HEK293 (cell line): Measurements from ENCODE around the gene EPOP.

ENCODE experiments used
- BCL11B ChIP-seq: fragments of 450-650 bp; formaldehyde crosslinking; IDR thresholded peaks from 2 replicates; pipeline ENCODE4 v1.5.1; 2016; ENCODE audit warnings: low read depth, missing biosample characterization, missing genetic modification characterization
- EGR2 ChIP-seq: fragments of 450-650 bp; formaldehyde crosslinking; IDR thresholded peaks from 2 replicates; pipeline ENCODE4 v1.5.1; 2016; ENCODE audit warnings: low read depth, missing biosample characterization, missing genetic modification characterization
- ELK4 ChIP-seq: IDR thresholded peaks from 2 replicates; pipeline ENCODE4 v1.6.1; 2011; ENCODE audit warnings: mild to moderate bottlenecking, low read depth, low read length, borderline replicate concordance
- GLIS1 ChIP-seq: fragments of 450-650 bp; formaldehyde crosslinking; IDR thresholded peaks from 2 replicates; pipeline ENCODE4 v1.5.1; 2016; ENCODE audit warnings: missing biosample characterization, missing genetic modification characterization
- HOXC10 ChIP-seq: sonication (generic); formaldehyde crosslinking; IDR thresholded peaks from 2 replicates; pipeline ENCODE4 v1.8.1; 2023; ENCODE audit warnings: mild to moderate bottlenecking, missing genetic modification reagents
- OVOL3 ChIP-seq: fragments of 450-650 bp; formaldehyde crosslinking; IDR thresholded peaks from 2 replicates; pipeline ENCODE4 v1.5.1; 2016; ENCODE audit warnings: missing biosample characterization, missing genetic modification characterization
- SP2 ChIP-seq: fragments of 450-650 bp; formaldehyde crosslinking; IDR thresholded peaks from 2 replicates; pipeline ENCODE4 v1.5.1; 2016; ENCODE audit warnings: missing biosample characterization, missing genetic modification characterization
- SP3 ChIP-seq: fragments of 450-650 bp; formaldehyde crosslinking; IDR thresholded peaks from 2 replicates; pipeline ENCODE4 v1.5.1; 2016; ENCODE audit warnings: missing biosample characterization, missing genetic modification characterization
- ZBTB11 ChIP-seq: fragments of 450-650 bp; formaldehyde crosslinking; conservative IDR thresholded peaks from 2 replicates; pipeline ENCODE4 v1.5.1; 2016; ENCODE audit warnings: low read depth, missing biosample characterization, missing genetic modification characterization
- ZBTB21 ChIP-seq: fragments of 450-650 bp; formaldehyde crosslinking; IDR thresholded peaks from 2 replicates; pipeline ENCODE4 v1.5.1; 2017; ENCODE audit warnings: missing biosample characterization, missing genetic modification characterization
- ZNF132 ChIP-seq: fragments of 450-650 bp; formaldehyde crosslinking; IDR thresholded peaks from 2 replicates; pipeline ENCODE4 v1.5.1; 2017; ENCODE audit warnings: missing biosample characterization, missing genetic modification characterization, borderline replicate concordance
- ZNF157 ChIP-seq: fragments of 450-650 bp; formaldehyde crosslinking; IDR thresholded peaks from 2 replicates; pipeline ENCODE4 v1.5.1; 2016; ENCODE audit warnings: missing biosample characterization, missing genetic modification characterization
- ZNF221 ChIP-seq: fragments of 450-650 bp; formaldehyde crosslinking; IDR thresholded peaks from 2 replicates; pipeline ENCODE4 v1.5.1; 2017; ENCODE audit warnings: missing biosample characterization, missing genetic modification characterization, borderline replicate concordance
- ZNF266 ChIP-seq: fragments of 450-650 bp; formaldehyde crosslinking; IDR thresholded peaks from 2 replicates; pipeline ENCODE4 v1.5.1; 2016; ENCODE audit warnings: missing biosample characterization, missing genetic modification characterization, low read depth
- ZNF280D ChIP-seq: fragments of 450-650 bp; formaldehyde crosslinking; IDR thresholded peaks from 2 replicates; pipeline ENCODE4 v1.5.1; 2016; ENCODE audit warnings: missing biosample characterization, missing genetic modification characterization
- ZNF335 ChIP-seq: fragments of 450-650 bp; formaldehyde crosslinking; conservative IDR thresholded peaks from 2 replicates; pipeline ENCODE4 v1.5.1; 2016; ENCODE audit warnings: missing biosample characterization, missing genetic modification characterization
- ZNF521 ChIP-seq: fragments of 450-650 bp; formaldehyde crosslinking; IDR thresholded peaks from 2 replicates; pipeline ENCODE4 v1.5.1; 2017; ENCODE audit warnings: missing biosample characterization, mild to moderate bottlenecking, missing genetic modification characterization
- ZNF555 ChIP-seq: fragments of 450-650 bp; formaldehyde crosslinking; conservative IDR thresholded peaks from 2 replicates; pipeline ENCODE4 v1.5.1; 2017; ENCODE audit warnings: missing biosample characterization, mild to moderate bottlenecking, missing genetic modification characterization, inconsistent platforms
- ZNF629 ChIP-seq: fragments of 450-650 bp; formaldehyde crosslinking; IDR thresholded peaks from 2 replicates; pipeline ENCODE4 v1.5.1; 2017; ENCODE audit warnings: missing biosample characterization, missing genetic modification characterization
- ZNF837 ChIP-seq: fragments of 450-650 bp; formaldehyde crosslinking; IDR thresholded peaks from 2 replicates; pipeline ENCODE4 v1.5.1; 2016; ENCODE audit warnings: missing biosample characterization, missing genetic modification characterization
- ZNF843 ChIP-seq: fragments of 450-650 bp; formaldehyde crosslinking; IDR thresholded peaks from 2 replicates; pipeline ENCODE4 v1.5.1; 2016; ENCODE audit warnings: missing biosample characterization, missing genetic modification characterization
- ZSCAN23 ChIP-seq: fragments of 450-650 bp; formaldehyde crosslinking; IDR thresholded peaks from 2 replicates; pipeline ENCODE4 v1.5.1; 2016; ENCODE audit warnings: missing biosample characterization, missing genetic modification characterization
- TF ChIP-seq, protein P1 (sequence below): fragments of 450-650 bp; formaldehyde crosslinking; IDR thresholded peaks from 2 replicates; pipeline ENCODE4 v1.5.1; 2016; ENCODE audit warnings: missing biosample characterization, missing genetic modification characterization
- TF ChIP-seq, protein P2 (sequence below): fragments of 450-650 bp; formaldehyde crosslinking; IDR thresholded peaks from 2 replicates; pipeline ENCODE4 v1.5.1; 2016; ENCODE audit warnings: missing biosample characterization, missing genetic modification characterization, borderline replicate concordance

The EPOP gene

GRCh38 chr17:38674014-38674748 lies 576 bp downstream of the EPOP start (continued):
- no peak for TF ChIP-seq ZBTB11 (tag by site-specific recombination)
- no peak for TF ChIP-seq ZSCAN23 (tag by site-specific recombination)
- TF ChIP-seq ZNF266, result no peak
- TF ChIP-seq GLIS1 (tag by site-specific recombination), result no peak
- no peak for TF ChIP-seq ZNF221 (tag by site-specific recombination)
- peak; percentile 69 for TF ChIP-seq ZNF335 (tag by site-specific recombination)
- no peak for TF ChIP-seq ZNF837 (tag by site-specific recombination)
- no peak for TF ChIP-seq OVOL3 (tag by site-specific recombination)
- TF ChIP-seq HOXC10 (CRISPR knock-in tag), result peak; percentile 56; the same call in 1 of the 2 replicates
- no peak for TF ChIP-seq BCL11B (tag by site-specific recombination)
- no peak for TF ChIP-seq ZNF629 (tag by site-specific recombination)
- no peak for TF ChIP-seq ELK4
- TF ChIP-seq, protein P1, sequence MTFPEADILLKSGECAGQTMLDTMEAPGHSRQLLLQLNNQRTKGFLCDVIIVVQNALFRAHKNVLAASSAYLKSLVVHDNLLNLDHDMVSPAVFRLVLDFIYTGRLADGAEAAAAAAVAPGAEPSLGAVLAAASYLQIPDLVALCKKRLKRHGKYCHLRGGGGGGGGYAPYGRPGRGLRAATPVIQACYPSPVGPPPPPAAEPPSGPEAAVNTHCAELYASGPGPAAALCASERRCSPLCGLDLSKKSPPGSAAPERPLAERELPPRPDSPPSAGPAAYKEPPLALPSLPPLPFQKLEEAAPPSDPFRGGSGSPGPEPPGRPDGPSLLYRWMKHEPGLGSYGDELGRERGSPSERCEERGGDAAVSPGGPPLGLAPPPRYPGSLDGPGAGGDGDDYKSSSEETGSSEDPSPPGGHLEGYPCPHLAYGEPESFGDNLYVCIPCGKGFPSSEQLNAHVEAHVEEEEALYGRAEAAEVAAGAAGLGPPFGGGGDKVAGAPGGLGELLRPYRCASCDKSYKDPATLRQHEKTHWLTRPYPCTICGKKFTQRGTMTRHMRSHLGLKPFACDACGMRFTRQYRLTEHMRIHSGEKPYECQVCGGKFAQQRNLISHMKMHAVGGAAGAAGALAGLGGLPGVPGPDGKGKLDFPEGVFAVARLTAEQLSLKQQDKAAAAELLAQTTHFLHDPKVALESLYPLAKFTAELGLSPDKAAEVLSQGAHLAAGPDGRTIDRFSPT (tag by site-specific recombination), result peak; percentile 59
- TF ChIP-seq ZNF843, result no peak
- TF ChIP-seq ZNF157, result no peak
- TF ChIP-seq SP2 (tag by site-specific recombination), result no peak; the same call in 1 of the 2 replicates
- TF ChIP-seq SP3 (tag by site-specific recombination), result no peak
- TF ChIP-seq ZNF132 (tag by site-specific recombination), result no peak
- no peak for TF ChIP-seq ZNF280D (tag by site-specific recombination)
- peak; percentile 24; the same call in 1 of the 2 replicates for TF ChIP-seq EGR2 (tag by site-specific recombination)
- no peak for TF ChIP-seq ZBTB21 (tag by site-specific recombination)
- no peak for TF ChIP-seq ZNF521 (tag by site-specific recombination)
- no peak for TF ChIP-seq ZNF555 (tag by site-specific recombination)
- TF ChIP-seq, protein P2, sequence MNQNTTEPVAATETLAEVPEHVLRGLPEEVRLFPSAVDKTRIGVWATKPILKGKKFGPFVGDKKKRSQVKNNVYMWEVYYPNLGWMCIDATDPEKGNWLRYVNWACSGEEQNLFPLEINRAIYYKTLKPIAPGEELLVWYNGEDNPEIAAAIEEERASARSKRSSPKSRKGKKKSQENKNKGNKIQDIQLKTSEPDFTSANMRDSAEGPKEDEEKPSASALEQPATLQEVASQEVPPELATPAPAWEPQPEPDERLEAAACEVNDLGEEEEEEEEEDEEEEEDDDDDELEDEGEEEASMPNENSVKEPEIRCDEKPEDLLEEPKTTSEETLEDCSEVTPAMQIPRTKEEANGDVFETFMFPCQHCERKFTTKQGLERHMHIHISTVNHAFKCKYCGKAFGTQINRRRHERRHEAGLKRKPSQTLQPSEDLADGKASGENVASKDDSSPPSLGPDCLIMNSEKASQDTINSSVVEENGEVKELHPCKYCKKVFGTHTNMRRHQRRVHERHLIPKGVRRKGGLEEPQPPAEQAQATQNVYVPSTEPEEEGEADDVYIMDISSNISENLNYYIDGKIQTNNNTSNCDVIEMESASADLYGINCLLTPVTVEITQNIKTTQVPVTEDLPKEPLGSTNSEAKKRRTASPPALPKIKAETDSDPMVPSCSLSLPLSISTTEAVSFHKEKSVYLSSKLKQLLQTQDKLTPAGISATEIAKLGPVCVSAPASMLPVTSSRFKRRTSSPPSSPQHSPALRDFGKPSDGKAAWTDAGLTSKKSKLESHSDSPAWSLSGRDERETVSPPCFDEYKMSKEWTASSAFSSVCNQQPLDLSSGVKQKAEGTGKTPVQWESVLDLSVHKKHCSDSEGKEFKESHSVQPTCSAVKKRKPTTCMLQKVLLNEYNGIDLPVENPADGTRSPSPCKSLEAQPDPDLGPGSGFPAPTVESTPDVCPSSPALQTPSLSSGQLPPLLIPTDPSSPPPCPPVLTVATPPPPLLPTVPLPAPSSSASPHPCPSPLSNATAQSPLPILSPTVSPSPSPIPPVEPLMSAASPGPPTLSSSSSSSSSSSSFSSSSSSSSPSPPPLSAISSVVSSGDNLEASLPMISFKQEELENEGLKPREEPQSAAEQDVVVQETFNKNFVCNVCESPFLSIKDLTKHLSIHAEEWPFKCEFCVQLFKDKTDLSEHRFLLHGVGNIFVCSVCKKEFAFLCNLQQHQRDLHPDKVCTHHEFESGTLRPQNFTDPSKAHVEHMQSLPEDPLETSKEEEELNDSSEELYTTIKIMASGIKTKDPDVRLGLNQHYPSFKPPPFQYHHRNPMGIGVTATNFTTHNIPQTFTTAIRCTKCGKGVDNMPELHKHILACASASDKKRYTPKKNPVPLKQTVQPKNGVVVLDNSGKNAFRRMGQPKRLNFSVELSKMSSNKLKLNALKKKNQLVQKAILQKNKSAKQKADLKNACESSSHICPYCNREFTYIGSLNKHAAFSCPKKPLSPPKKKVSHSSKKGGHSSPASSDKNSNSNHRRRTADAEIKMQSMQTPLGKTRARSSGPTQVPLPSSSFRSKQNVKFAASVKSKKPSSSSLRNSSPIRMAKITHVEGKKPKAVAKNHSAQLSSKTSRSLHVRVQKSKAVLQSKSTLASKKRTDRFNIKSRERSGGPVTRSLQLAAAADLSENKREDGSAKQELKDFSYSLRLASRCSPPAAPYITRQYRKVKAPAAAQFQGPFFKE (tag by site-specific recombination), result no peak
